ENCODE results near the gene TGFB3. TPM values are rescaled to one million over a fixed set of nuclear protein-coding genes. Genes with fewer than 3 reads are reported as not detected.

TGFB3 gene
- total and polyA plus RNA-seq, 12 donors, result 12.7 to 102 (median 45.0) TPM

- no peak overlapping the region for H3K4me3 ChIP-seq
- no peak overlapping the region for H3K27ac ChIP-seq
- H3K27me3 ChIP-seq, result no peaks in the 10 kb centered on the region
- peak in 1 of 7 donors; percentile 35 for DNase-seq
- WGBS, 4 donors, result 74 to 86% (median 75%) methylated on average over 3 of the region's 3 CpGs
- no peaks in the 10 kb centered on the region for H3K9me3 ChIP-seq (replicated peaks in 1 of 3)
- H3K36me3 ChIP-seq (replicated peaks in 1 of 2), result peaks cover 0 to 23% of the 10 kb centered on the region in 2 donors
- TF ChIP-seq CTCF (IDR thresholded peaks at IDR 0.05) (no peak), POLR2A (IDR thresholded peaks at IDR 0.05) (no peak)
- intact Hi-C loops (cut with DNase I), result no loop called here
- H3K4me1 ChIP-seq (replicated peaks in 1 of 2), result no peaks in the 10 kb centered on the region
Measured at GRCh38 chr14:75961662-75962061, 20.1 kb downstream of the TGFB3 start.

GRCh38 chr14:75960231-75960630, 21.6 kb downstream of the TGFB3 start:
- Histone ChIP-seq H3K27me3 (no peaks in the 10 kb centered on the region), H3K36me3 (replicated peaks in 1 of 2) (peaks cover 0 to 16% of the 10 kb centered on the region in 2 donors), H3K4me3 (no peak overlapping the region), H3K27ac (no peak overlapping the region), H3K4me1 (replicated peaks in 1 of 2) (no peaks in the 10 kb centered on the region), H3K9me3 (replicated peaks in 1 of 3) (no peaks in the 10 kb centered on the region)
- WGBS, 4 donors, result 83 to 95% (median 86%) methylated on average over 6 of the region's 6 CpGs
- no peak for TF ChIP-seq POLR2A (IDR thresholded peaks at IDR 0.05)
- TF ChIP-seq CTCF (IDR thresholded peaks at IDR 0.05), result no peak
- DNase-seq, result no peak
- intact Hi-C loops (cut with DNase I), result no loop called here

- TF ChIP-seq POLR2A (IDR thresholded peaks at IDR 0.05), result no peak
- no peak for TF ChIP-seq CTCF (IDR thresholded peaks at IDR 0.05)
- intact Hi-C loops (cut with DNase I), result no loop called here
- no peaks in the 10 kb centered on the region for H3K27me3 ChIP-seq
- no peak overlapping the region for H3K4me3 ChIP-seq
- no peak overlapping the region for H3K27ac ChIP-seq
- WGBS, 4 donors, result 95 to 100% (median 97%) methylated on average over 3 to 9 of the region's 9 CpGs
- H3K36me3 ChIP-seq (replicated peaks in 1 of 2), result peaks cover 0 to 10% of the 10 kb centered on the region in 2 donors
- no peak for DNase-seq
- H3K4me1 ChIP-seq (replicated peaks in 1 of 2), result no peaks in the 10 kb centered on the region
- no peaks in the 10 kb centered on the region for H3K9me3 ChIP-seq (replicated peaks in 1 of 3)
Measured at GRCh38 chr14:75959031-75959430, 22.8 kb downstream of the TGFB3 start.

- Histone ChIP-seq H3K27me3 (no peaks in the 10 kb centered on the region), H3K36me3 (replicated peaks in 1 of 2) (no peaks in the 10 kb centered on the region), H3K4me3 (no peak overlapping the region), H3K4me1 (replicated peaks in 1 of 2) (no peaks in the 10 kb centered on the region), H3K27ac (no peak overlapping the region), H3K9me3 (replicated peaks in 1 of 3) (no peaks in the 10 kb centered on the region)
- WGBS, 4 donors, result 93 to 98% (median 97%) methylated on average over 3 of the region's 3 CpGs
- TF ChIP-seq POLR2A (IDR thresholded peaks at IDR 0.05) (no peak), CTCF (IDR thresholded peaks at IDR 0.05) (no peak)
- no peak for DNase-seq
- intact Hi-C loops (cut with DNase I), result no loop called here
Measured at GRCh38 chr14:75952489-75952888, 29.3 kb downstream of the TGFB3 start.

Measured in adrenal gland (tissue), 12 donors.